ENCODE data around the gene ATP5PD. TPM values are rescaled to one million over a fixed set of nuclear protein-coding genes. Genes with fewer than 3 reads are reported as not detected.
"Not testable (repeated sequence)": the region's sequence is repeated elsewhere in the genome, so short reads cannot be mapped to it uniquely, and the experiment has no call there.

The ATP5PD gene
- total RNA-seq, 6 experiments from 2014 or later: 362 to 410 (median 386) TPM

- H3K27ac Mint-ChIP-seq: no peak overlapping the region
- peaks cover 30% of the 10 kb centered on the region for H3K36me3 Mint-ChIP-seq (ENCODE audit: low read depth)
- H3K4me1 Mint-ChIP-seq (ENCODE audit: low read depth): peaks cover 15% of the 10 kb centered on the region
- H3K9me3 Mint-ChIP-seq: no peaks in the 10 kb centered on the region
- no peak for TF ChIP-seq CTCF (IDR thresholded peaks at IDR 0.05)
- no peak overlapping the region for H3K4me3 Mint-ChIP-seq
- DNase-seq: no peak
- H3K27me3 Mint-ChIP-seq (ENCODE audit: insufficient read depth): peaks cover 3% of the 10 kb centered on the region
Observed at GRCh38 chr17:75051941-75052340, 5.2 kb upstream of the ATP5PD start.

GRCh38 chr17:75049706-75050105 lies 2.9 kb upstream of the ATP5PD start:
- no peak for DNase-seq
- no peak overlapping the region for H3K4me3 Mint-ChIP-seq
- TF ChIP-seq CTCF (IDR thresholded peaks at IDR 0.05): no peak
- no peaks in the 10 kb centered on the region for H3K9me3 Mint-ChIP-seq
- peaks cover 22% of the 10 kb centered on the region for H3K36me3 Mint-ChIP-seq (ENCODE audit: low read depth)
- H3K4me1 Mint-ChIP-seq (ENCODE audit: low read depth): peaks cover 27% of the 10 kb centered on the region
- H3K27me3 Mint-ChIP-seq (ENCODE audit: insufficient read depth): peaks cover 3% of the 10 kb centered on the region
- H3K27ac Mint-ChIP-seq: no peak overlapping the region

GRCh38 chr17:75049057-75049456 lies 2.3 kb upstream of the ATP5PD start:
- peaks cover 19% of the 10 kb centered on the region for H3K36me3 Mint-ChIP-seq (ENCODE audit: low read depth)
- H3K4me1 Mint-ChIP-seq (ENCODE audit: low read depth): peaks cover 30% of the 10 kb centered on the region
- no peaks in the 10 kb centered on the region for H3K9me3 Mint-ChIP-seq
- H3K27me3 Mint-ChIP-seq (ENCODE audit: insufficient read depth): peaks cover 3% of the 10 kb centered on the region
- H3K4me3 Mint-ChIP-seq: no peak overlapping the region
- no peak for TF ChIP-seq CTCF (IDR thresholded peaks at IDR 0.05)
- H3K27ac Mint-ChIP-seq: no peak overlapping the region
- DNase-seq: no peak

- DNase-seq: no peak
- Mint-ChIP-seq H3K36me3 (ENCODE audit: low read depth) (peaks cover 17% of the 10 kb centered on the region), H3K27me3 (ENCODE audit: insufficient read depth) (peaks cover 3% of the 10 kb centered on the region), H3K9me3 (no peaks in the 10 kb centered on the region), H3K4me3 (peak overlapping the region; percentile 94), H3K4me1 (ENCODE audit: low read depth) (peaks cover 34% of the 10 kb centered on the region), H3K27ac (peak overlapping the region; percentile 44; the same call in 1 of the 2 replicates)
- TF ChIP-seq CTCF (IDR thresholded peaks at IDR 0.05): no peak
Observed at GRCh38 chr17:75048249-75048878, 1.6 kb upstream of the ATP5PD start.

- H3K36me3 Mint-ChIP-seq (ENCODE audit: low read depth): peaks cover 10% of the 10 kb centered on the region
- H3K4me1 Mint-ChIP-seq (ENCODE audit: low read depth): peaks cover 34% of the 10 kb centered on the region
- no peak for DNase-seq
- peak overlapping the region; percentile 44 for H3K27ac Mint-ChIP-seq
- TF ChIP-seq CTCF (IDR thresholded peaks at IDR 0.05): no peak
- H3K4me3 Mint-ChIP-seq: peak overlapping the region; percentile 94
- H3K27me3 Mint-ChIP-seq (ENCODE audit: insufficient read depth): peaks cover 3% of the 10 kb centered on the region
- no peaks in the 10 kb centered on the region for H3K9me3 Mint-ChIP-seq
Observed at GRCh38 chr17:75047398-75048098, 779 bp upstream of the ATP5PD start.

GRCh38 chr17:75045946-75046406 lies 793 bp downstream of the ATP5PD start:
- H3K36me3 Mint-ChIP-seq (ENCODE audit: low read depth); H3K9me3 Mint-ChIP-seq; H3K27me3 Mint-ChIP-seq (ENCODE audit: insufficient read depth); DNase-seq: not testable (repeated sequence)
- H3K27ac Mint-ChIP-seq: peak overlapping the region; percentile 97
- H3K4me1 Mint-ChIP-seq (ENCODE audit: low read depth): peaks cover 34% of the 10 kb centered on the region
- H3K4me3 Mint-ChIP-seq: peak overlapping the region; percentile 98

Data from HFFc6 (cell line).